ENCODE data around the gene ARID3A.

DNA sequence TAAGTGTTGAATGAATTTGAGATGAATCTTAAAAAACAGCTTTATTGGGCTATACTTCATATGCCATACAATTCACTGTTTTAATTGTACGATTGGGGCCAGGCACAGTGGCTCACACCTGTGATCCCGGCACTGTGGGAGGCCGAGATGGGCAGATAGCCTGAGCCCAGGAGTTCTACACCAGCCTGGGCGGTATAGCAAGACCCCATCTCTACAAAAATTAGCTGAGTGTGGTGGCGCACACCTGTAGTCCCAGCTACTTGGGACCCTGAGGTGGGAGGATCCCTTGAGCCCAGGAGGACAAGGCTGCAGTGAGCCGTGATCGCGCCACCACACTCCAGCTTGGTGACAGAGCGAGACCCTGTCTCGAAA is 10.3 kb downstream of the ARID3A start:
- no peak for TF ChIP-seq YY1 (IDR thresholded peaks at IDR 0.05; ENCODE audit: insufficient read depth, insufficient read length)
- TF ChIP-seq ZNF274 (IDR thresholded peaks at IDR 0.05; ENCODE audit: low read depth, low read length) = no peak
- no peak for TF ChIP-seq SUZ12 (IDR thresholded peaks at IDR 0.05; ENCODE audit: extremely low read depth, insufficient read depth, insufficient read length)
